ENCODE measurements around the gene WWTR1.

Gene WWTR1

GRCh38 chr3:149623824-149624223 lies 34.0 kb downstream of the WWTR1 start:
- DNase-seq (ENCODE audit: low spot score), result no peak

GRCh38 chr3:149621218-149622005 lies 36.4 kb downstream of the WWTR1 start:
- DNase-seq (ENCODE audit: low spot score), result peak; percentile 3

GRCh38 chr3:149620291-149621020 lies 37.4 kb downstream of the WWTR1 start:
- no peak for DNase-seq (ENCODE audit: low spot score)

GRCh38 chr3:149619136-149619535 lies 38.7 kb downstream of the WWTR1 start:
- no peak for DNase-seq (ENCODE audit: low spot score)

- no peak for DNase-seq (ENCODE audit: low spot score)
Measured at GRCh38 chr3:149618151-149619123, 39.4 kb downstream of the WWTR1 start.

GRCh38 chr3:149615731-149616221 lies 42.0 kb downstream of the WWTR1 start:
- DNase-seq (ENCODE audit: low spot score), result no peak

- no peak for DNase-seq (ENCODE audit: low spot score)
Measured at GRCh38 chr3:149613988-149614387, 43.8 kb downstream of the WWTR1 start.

- no peak for DNase-seq (ENCODE audit: low spot score)
Measured at GRCh38 chr3:149612456-149612855, 45.4 kb downstream of the WWTR1 start.

- no peak for DNase-seq (ENCODE audit: low spot score)
Measured at GRCh38 chr3:149611149-149611548, 46.7 kb downstream of the WWTR1 start.

GRCh38 chr3:149610351-149611105 lies 47.3 kb downstream of the WWTR1 start:
- DNase-seq (ENCODE audit: low spot score), result no peak

- no peak for DNase-seq (ENCODE audit: low spot score)
Measured at GRCh38 chr3:149609595-149609994, 48.2 kb downstream of the WWTR1 start.

- DNase-seq (ENCODE audit: low spot score), result no peak
Measured at GRCh38 chr3:149608987-149609386, 48.8 kb downstream of the WWTR1 start.

GRCh38 chr3:149605902-149606301 lies 51.9 kb downstream of the WWTR1 start:
- no peak for DNase-seq (ENCODE audit: low spot score)

GRCh38 chr3:149604125-149604875 lies 53.5 kb downstream of the WWTR1 start:
- DNase-seq (ENCODE audit: low spot score), result no peak

GRCh38 chr3:149603126-149604074 lies 54.4 kb downstream of the WWTR1 start:
- DNase-seq (ENCODE audit: low spot score), result no peak

GRCh38 chr3:149600634-149601033 lies 57.2 kb downstream of the WWTR1 start:
- no peak for DNase-seq (ENCODE audit: low spot score)

GRCh38 chr3:149599236-149599635 lies 58.6 kb downstream of the WWTR1 start:
- DNase-seq (ENCODE audit: low spot score), result no peak

- no peak for DNase-seq (ENCODE audit: low spot score)
Measured at GRCh38 chr3:149596134-149596770, 61.6 kb downstream of the WWTR1 start.

Data from CD4-positive, alpha-beta T cell treated with Interleukin-15 for 4 hours (primary cell).